ENCODE data around the gene RHOJ.

Gene RHOJ

DNA sequence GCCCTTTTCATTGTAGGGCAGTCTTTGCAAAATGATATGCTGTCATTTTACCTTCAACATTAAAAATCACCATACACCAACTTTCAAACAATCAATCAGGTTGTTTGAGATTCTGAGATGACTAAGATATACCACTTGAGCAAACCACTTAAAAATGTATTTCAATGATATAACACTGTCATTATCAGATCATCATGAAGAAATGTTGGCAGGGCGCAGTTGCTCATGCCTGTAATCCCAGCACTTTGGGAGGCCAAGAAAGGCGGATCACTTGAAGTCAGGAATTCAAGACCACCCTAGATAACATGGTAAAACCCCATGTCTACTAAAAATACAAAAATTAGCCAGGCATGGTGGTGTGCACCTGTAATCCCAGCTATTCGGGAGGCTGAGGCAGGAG is 13.0 kb upstream of the RHOJ start:
- no peak overlapping the region for H3K4me3 ChIP-seq (replicated peaks; ENCODE audit: low read depth, low read length)
- no peak for DNase-seq (ENCODE audit: extremely low read depth, low read depth)
- TF ChIP-seq, protein P1, sequence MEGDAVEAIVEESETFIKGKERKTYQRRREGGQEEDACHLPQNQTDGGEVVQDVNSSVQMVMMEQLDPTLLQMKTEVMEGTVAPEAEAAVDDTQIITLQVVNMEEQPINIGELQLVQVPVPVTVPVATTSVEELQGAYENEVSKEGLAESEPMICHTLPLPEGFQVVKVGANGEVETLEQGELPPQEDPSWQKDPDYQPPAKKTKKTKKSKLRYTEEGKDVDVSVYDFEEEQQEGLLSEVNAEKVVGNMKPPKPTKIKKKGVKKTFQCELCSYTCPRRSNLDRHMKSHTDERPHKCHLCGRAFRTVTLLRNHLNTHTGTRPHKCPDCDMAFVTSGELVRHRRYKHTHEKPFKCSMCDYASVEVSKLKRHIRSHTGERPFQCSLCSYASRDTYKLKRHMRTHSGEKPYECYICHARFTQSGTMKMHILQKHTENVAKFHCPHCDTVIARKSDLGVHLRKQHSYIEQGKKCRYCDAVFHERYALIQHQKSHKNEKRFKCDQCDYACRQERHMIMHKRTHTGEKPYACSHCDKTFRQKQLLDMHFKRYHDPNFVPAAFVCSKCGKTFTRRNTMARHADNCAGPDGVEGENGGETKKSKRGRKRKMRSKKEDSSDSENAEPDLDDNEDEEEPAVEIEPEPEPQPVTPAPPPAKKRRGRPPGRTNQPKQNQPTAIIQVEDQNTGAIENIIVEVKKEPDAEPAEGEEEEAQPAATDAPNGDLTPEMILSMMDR (IDR thresholded peaks at IDR 0.05; ENCODE audit: low read depth, low read length, missing control alignments), result no peak

DNA sequence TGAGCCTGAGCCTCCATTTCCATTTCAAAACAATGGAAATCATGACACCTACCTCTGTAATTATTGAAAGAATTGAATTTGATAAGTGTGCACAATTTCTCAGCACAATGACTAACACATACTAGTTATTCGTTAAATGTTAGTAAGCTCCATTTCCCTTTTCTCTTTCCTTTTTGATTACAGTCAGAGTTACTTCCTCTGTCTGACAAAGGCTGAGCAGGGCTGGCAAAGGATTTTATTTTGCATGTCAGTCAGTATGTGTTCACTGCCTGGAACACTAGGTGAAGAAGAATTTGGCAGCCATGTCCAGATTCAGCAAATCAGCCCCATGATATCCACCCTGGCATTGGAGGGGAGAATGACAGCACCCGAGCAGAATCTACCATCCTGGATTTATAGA is 12.2 kb upstream of the RHOJ start:
- no peak for DNase-seq (ENCODE audit: extremely low read depth, low read depth)
- TF ChIP-seq, protein P1 (IDR thresholded peaks at IDR 0.05; ENCODE audit: low read depth, low read length, missing control alignments), result no peak
- no peak overlapping the region for H3K4me3 ChIP-seq (replicated peaks; ENCODE audit: low read depth, low read length)

DNA sequence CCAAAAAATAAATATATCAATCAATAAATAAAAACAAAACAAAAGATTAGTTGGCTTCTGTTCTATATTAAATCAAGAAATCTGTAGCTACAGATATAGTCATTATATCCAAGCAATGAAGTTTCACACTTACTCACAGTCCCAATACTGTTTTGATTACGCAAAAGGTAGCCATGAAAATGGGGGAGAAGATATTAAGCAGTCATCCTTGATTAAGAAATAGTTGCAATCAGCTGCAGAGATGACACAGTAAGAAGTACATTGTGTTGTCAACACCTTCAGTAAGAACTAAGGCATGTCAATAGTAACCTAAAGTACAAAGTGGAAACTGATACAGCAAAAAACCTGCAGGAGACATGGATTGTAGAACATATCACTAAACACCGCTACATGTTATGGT is 11.0 kb upstream of the RHOJ start:
- no peak overlapping the region for H3K4me3 ChIP-seq (replicated peaks; ENCODE audit: low read depth, low read length)
- TF ChIP-seq, protein P1 (IDR thresholded peaks at IDR 0.05; ENCODE audit: low read depth, low read length, missing control alignments), result no peak
- DNase-seq (ENCODE audit: extremely low read depth, low read depth), result no peak

DNA sequence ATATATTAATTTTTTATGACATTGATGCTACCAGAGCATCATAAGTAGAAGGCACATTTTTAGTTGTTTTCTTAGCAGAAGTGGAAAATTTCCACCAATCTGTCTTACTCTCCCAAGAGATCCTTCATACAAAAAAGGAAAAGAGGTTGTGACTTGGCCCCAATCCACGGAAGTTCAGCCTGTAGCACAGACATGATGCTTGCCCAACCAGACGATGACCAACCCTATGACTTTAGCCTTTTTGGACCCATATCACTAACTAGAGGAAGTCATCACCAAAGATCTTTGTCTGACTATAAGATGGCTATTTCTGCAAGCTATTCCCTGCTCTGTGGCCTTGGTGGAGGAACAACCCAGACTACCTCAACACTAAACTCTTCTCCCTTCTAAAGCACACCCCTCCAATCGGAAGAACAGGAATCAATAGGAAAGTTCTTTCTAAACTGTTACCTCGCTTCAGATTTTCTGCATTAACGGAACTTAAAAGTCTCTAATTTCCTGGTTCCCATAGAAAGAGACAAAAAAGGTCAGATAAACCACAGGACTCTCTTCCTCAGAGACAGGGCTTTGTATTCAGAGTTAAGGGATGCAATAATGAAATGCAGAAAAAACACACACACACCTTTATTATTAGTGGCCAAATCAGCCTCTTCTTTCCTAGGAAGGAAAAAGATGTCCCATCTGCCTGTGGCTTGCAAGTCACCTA is 4.1 kb upstream of the RHOJ start:
- no peak for DNase-seq (ENCODE audit: extremely low read depth, low read depth)
- TF ChIP-seq, protein P1 (IDR thresholded peaks at IDR 0.05; ENCODE audit: low read depth, low read length, missing control alignments), result no peak
- no peak overlapping the region for H3K4me3 ChIP-seq (replicated peaks; ENCODE audit: low read depth, low read length)

DNA sequence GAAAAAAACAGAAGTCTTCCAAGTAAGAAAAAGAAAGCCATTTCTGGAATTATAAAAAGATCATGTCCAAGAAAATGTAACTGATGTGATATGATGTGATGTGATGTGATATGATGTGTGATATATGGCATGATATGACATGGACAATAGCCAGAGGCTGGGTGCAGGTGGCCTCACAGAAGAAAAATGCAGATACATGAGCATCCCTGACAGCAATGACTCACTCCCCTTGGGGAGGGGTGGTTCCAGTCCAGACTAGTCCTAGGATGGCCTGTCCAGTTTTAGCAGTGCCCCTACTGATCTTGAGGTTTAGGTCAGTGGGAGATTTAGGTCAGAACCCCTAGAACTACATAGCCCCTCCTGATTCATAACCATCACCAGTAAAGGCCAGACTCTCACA is 3.5 kb upstream of the RHOJ start:
- H3K4me3 ChIP-seq (replicated peaks; ENCODE audit: low read depth, low read length), result no peak overlapping the region
- no peak for DNase-seq (ENCODE audit: extremely low read depth, low read depth)
- TF ChIP-seq, protein P1 (IDR thresholded peaks at IDR 0.05; ENCODE audit: low read depth, low read length, missing control alignments), result no peak

DNA sequence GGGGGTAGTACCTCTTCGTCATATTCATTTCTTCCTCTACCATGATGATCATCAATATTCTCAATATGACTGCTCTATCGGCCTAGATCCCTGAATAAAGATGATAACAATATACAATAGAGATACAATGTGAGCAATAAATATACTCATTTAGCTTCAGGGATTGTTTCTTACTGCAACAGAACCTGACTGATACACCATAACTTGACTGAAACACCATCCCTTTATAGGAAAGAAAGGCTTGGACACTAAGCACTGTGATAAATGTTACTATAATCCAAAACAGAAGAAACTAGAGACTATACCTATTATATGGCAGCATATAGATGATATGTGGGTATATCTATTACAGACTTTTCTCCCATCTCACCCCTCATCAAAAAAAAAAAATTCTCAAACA is 1.2 kb upstream of the RHOJ start:
- DNase-seq (ENCODE audit: extremely low read depth, low read depth), result no peak
- TF ChIP-seq, protein P1 (IDR thresholded peaks at IDR 0.05; ENCODE audit: low read depth, low read length, missing control alignments), result no peak
- H3K4me3 ChIP-seq (replicated peaks; ENCODE audit: low read depth, low read length), result no peak overlapping the region

Data from HFF-Myc (cell line).